ENCODE results near the gene GPR18. TPM values are rescaled to one million over a fixed set of nuclear protein-coding genes. Genes with fewer than 3 reads are reported as not detected.

The GPR18 gene
- total and polyA plus RNA-seq, 12 donors: 0.03 to 0.78 TPM; not detected in 10

DNA sequence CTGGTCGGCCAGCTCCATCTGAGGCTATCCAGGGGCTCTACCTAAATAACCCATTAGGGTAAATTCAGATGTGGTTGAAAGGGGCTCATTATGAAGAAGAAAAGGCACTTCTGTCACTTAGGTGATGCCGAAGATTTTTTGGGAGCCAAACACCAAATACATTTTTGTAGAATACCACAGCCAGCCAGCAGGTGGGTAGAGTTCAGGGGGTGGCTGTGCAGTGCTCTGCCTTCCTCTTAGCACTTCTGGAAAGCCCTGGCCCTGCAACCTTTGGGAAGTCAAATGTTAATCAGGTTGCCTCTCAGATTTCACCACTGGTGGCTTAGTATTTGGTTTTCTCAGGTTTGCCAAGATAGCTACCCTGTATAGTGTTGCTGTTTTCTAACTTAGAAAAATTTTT lies 18.5 kb upstream of the GPR18 start:
- Histone ChIP-seq H3K27ac (no peak overlapping the region), H3K4me3 (no peak overlapping the region), H3K27me3 (no peaks in the 10 kb centered on the region), H3K9me3 (replicated peaks in 1 of 3) (no peaks in the 10 kb centered on the region), H3K4me1 (replicated peaks in 1 of 2) (peaks cover 0 to 9% of the 10 kb centered on the region in 2 donors), H3K36me3 (replicated peaks in 1 of 2) (no peaks in the 10 kb centered on the region)
- intact Hi-C loops (cut with DNase I): no loop called here
- TF ChIP-seq, protein P1, sequence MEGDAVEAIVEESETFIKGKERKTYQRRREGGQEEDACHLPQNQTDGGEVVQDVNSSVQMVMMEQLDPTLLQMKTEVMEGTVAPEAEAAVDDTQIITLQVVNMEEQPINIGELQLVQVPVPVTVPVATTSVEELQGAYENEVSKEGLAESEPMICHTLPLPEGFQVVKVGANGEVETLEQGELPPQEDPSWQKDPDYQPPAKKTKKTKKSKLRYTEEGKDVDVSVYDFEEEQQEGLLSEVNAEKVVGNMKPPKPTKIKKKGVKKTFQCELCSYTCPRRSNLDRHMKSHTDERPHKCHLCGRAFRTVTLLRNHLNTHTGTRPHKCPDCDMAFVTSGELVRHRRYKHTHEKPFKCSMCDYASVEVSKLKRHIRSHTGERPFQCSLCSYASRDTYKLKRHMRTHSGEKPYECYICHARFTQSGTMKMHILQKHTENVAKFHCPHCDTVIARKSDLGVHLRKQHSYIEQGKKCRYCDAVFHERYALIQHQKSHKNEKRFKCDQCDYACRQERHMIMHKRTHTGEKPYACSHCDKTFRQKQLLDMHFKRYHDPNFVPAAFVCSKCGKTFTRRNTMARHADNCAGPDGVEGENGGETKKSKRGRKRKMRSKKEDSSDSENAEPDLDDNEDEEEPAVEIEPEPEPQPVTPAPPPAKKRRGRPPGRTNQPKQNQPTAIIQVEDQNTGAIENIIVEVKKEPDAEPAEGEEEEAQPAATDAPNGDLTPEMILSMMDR (IDR thresholded peaks at IDR 0.05): no peak
- no peak for TF ChIP-seq POLR2A (IDR thresholded peaks at IDR 0.05)
- 91 to 100% (median 95%) methylated on average over 2 of the region's 2 CpGs for WGBS, 4 donors
- DNase-seq: no peak

DNA sequence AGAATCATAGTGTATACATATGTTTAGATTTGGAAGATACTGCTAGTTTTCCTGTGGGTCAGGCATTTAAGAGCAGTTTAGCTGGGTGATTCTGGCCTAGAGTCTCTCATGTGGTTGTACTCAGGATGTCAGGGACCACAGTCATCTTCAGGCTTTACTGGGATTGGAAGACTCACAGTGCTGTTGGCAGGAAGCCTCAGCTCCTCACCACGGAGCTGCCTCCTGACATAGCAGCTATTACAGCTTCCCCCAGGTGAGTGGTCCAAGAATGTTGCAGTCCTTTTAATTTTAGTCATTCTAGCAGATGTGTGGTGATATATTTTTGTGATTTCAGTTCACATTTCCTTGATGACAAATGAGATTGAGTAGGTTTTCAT lies 16.9 kb upstream of the GPR18 start:
- intact Hi-C loops (cut with DNase I): no loop called here
- H3K4me3 ChIP-seq: no peak overlapping the region
- peaks cover 0 to 10% of the 10 kb centered on the region in 2 donors for H3K4me1 ChIP-seq (replicated peaks in 1 of 2)
- H3K9me3 ChIP-seq (replicated peaks in 1 of 3): peaks cover 0 to 3% (median 0%) of the 10 kb centered on the region in 3 donors
- 40 to 51% (median 48%) methylated on average over 1 of the region's 1 CpG for WGBS, 4 donors
- no peaks in the 10 kb centered on the region for H3K36me3 ChIP-seq (replicated peaks in 1 of 2)
- no peaks in the 10 kb centered on the region for H3K27me3 ChIP-seq
- no peak for DNase-seq
- TF ChIP-seq POLR2A (IDR thresholded peaks at IDR 0.05): no peak
- TF ChIP-seq, protein P1 (IDR thresholded peaks at IDR 0.05): no peak
- no peak overlapping the region for H3K27ac ChIP-seq

GRCh38 chr13:99273128-99273527 lies 14.9 kb upstream of the GPR18 start:
- TF ChIP-seq POLR2A (IDR thresholded peaks at IDR 0.05): no peak
- TF ChIP-seq, protein P1 (IDR thresholded peaks at IDR 0.05): no peak
- peaks cover 0 to 6% of the 10 kb centered on the region in 2 donors for H3K4me1 ChIP-seq (replicated peaks in 1 of 2)
- no peaks in the 10 kb centered on the region for H3K27me3 ChIP-seq
- no peak overlapping the region for H3K27ac ChIP-seq
- no peaks in the 10 kb centered on the region for H3K36me3 ChIP-seq (replicated peaks in 1 of 2)
- H3K4me3 ChIP-seq: no peak overlapping the region
- H3K9me3 ChIP-seq (replicated peaks in 1 of 3): peaks cover 0 to 3% (median 0%) of the 10 kb centered on the region in 3 donors
- DNase-seq: no peak
- WGBS, 4 donors: 89 to 98% (median 95%) methylated on average over 2 of the region's 2 CpGs
- intact Hi-C loops (cut with DNase I): loop anchor here in 1 of 2 donors (5.0 kb wide), 1 partner anchor 164 kb away; no protein-coding TSS in a partner anchor

GRCh38 chr13:99272481-99272880 lies 14.3 kb upstream of the GPR18 start:
- 87 to 95% (median 93%) methylated on average over 2 of the region's 2 CpGs for WGBS, 4 donors
- no peaks in the 10 kb centered on the region for H3K27me3 ChIP-seq
- DNase-seq: no peak
- TF ChIP-seq, protein P1 (IDR thresholded peaks at IDR 0.05): no peak
- no peak for TF ChIP-seq POLR2A (IDR thresholded peaks at IDR 0.05)
- no peak overlapping the region for H3K4me3 ChIP-seq
- no peaks in the 10 kb centered on the region for H3K36me3 ChIP-seq (replicated peaks in 1 of 2)
- peak overlapping the region in 2 of 5 donors; percentile 25 to 50 for H3K27ac ChIP-seq
- H3K4me1 ChIP-seq (replicated peaks in 1 of 2): peaks cover 0 to 6% of the 10 kb centered on the region in 2 donors
- intact Hi-C loops (cut with DNase I): loop anchor here in 1 of 2 donors (5.0 kb wide), 1 partner anchor 165 kb away; no protein-coding TSS in a partner anchor
- H3K9me3 ChIP-seq (replicated peaks in 1 of 3): peaks cover 0 to 3% (median 0%) of the 10 kb centered on the region in 3 donors

Data from adrenal gland (tissue), 12 donors.